ENCODE measurements around the gene TNFRSF13B. TPM values are rescaled to one million over a fixed set of nuclear protein-coding genes. Genes with fewer than 3 reads are reported as not detected.
"Not testable (repeated sequence)": the region's sequence is repeated elsewhere in the genome, so short reads cannot be mapped to it uniquely, and the experiment has no call there.

The TNFRSF13B gene
- total and polyA plus RNA-seq, 2 donors (not counting 1 experiment from before 2014, with no cell fraction given) = not detected

DNA sequence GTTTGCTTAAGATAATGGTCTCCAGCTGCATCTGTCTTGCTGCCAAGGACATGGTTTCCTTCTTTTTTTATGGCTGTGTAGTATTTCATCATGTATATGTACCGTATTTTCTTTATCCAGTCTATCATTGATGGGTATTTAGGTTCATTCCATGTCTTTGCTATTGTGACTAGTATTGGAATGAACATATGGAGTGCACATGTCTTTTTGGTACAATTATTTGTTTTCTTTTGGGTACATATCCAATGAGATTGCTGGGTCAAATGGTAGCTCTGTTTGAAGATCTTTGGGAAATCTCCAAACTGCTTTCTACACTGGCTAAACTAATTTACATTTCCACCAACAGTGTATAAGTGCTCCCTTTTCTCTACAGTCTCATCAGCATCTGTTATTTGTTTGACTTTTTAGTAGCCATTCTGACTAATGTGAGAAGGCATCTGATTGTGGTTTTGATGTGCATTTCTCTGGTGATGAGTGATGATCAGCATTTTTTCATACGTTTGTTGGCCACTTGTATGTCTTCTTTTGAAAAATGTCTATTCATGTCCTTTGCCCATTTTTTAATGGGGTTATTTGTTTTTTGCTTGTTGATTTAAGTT, 66.2 kb downstream of the TNFRSF13B start:
- Histone ChIP-seq H2AFZ (ENCODE audit: low read length) (no peak overlapping the region), H3K27me3 (ENCODE audit: control insufficient read depth, insufficient read depth, low read length) (peaks cover 9% of the 10 kb centered on the region), H4K20me1 (ENCODE audit: control insufficient read depth, extremely low read depth, insufficient read depth, low read length) (no peaks in the 10 kb centered on the region), H3K4me1 (ENCODE audit: control insufficient read depth, extremely low read depth, insufficient read depth, low read length) (no peaks in the 10 kb centered on the region), H3K9me3 (ENCODE audit: control insufficient read depth, insufficient read depth, low read depth, low read length) (no peaks in the 10 kb centered on the region), H3K4me3 (replicated peaks in 1 of 4; ENCODE audit: control extremely low read depth in 1 of 4, insufficient read depth in 1 of 4, low read depth in 3 of 4, low read length in 4 of 4) (no peak overlapping the region), H3K79me2 (ENCODE audit: control insufficient read depth, insufficient read depth, low read length) (no peaks in the 10 kb centered on the region), H3K27ac (ENCODE audit: insufficient read depth, low read length) (no peak overlapping the region), H3K36me3 (ENCODE audit: control insufficient read depth, insufficient read depth, low read length) (no peaks in the 10 kb centered on the region), H3K9ac (ENCODE audit: insufficient read depth, low read length) (no peak overlapping the region), H3K4me2 (ENCODE audit: extremely low read depth, insufficient read depth, low read length) (no peak overlapping the region)
- TF ChIP-seq EZH2 (IDR thresholded peaks at IDR 0.05; ENCODE audit: low read length, missing control alignments) = no peak
- TF ChIP-seq, protein P1, sequence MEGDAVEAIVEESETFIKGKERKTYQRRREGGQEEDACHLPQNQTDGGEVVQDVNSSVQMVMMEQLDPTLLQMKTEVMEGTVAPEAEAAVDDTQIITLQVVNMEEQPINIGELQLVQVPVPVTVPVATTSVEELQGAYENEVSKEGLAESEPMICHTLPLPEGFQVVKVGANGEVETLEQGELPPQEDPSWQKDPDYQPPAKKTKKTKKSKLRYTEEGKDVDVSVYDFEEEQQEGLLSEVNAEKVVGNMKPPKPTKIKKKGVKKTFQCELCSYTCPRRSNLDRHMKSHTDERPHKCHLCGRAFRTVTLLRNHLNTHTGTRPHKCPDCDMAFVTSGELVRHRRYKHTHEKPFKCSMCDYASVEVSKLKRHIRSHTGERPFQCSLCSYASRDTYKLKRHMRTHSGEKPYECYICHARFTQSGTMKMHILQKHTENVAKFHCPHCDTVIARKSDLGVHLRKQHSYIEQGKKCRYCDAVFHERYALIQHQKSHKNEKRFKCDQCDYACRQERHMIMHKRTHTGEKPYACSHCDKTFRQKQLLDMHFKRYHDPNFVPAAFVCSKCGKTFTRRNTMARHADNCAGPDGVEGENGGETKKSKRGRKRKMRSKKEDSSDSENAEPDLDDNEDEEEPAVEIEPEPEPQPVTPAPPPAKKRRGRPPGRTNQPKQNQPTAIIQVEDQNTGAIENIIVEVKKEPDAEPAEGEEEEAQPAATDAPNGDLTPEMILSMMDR (conservative IDR thresholded peaks at IDR 0.05 in 1 of 2, IDR thresholded peaks at IDR 0.05 in 1 of 2; ENCODE audit: low read depth in 1 of 2, low read length in 2 of 2) = no peak
- DNase-seq (ENCODE audit: low read depth in 2 of 2) = peak; percentile 68 to 98

DNA sequence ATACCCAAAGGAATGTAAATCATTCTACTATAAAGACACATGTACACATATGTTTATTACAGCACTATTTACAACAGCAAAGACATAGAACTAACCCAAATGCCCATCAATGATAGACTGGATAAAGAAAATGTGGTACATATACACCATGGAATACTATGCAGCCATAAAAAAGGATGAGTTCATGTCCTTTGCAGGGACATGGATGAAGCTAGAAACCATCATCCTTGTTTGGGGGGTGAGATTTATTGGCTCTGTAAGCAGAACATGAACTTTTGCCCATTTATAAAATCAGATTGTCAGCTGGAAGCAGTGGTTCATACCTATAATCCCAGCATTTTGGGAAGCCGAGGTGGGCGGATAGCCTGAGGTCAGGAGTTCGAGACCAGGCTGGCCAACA, 68.8 kb downstream of the TNFRSF13B start:
- H3K4me2 ChIP-seq (ENCODE audit: extremely low read depth, insufficient read depth, low read length); DNase-seq (ENCODE audit: low read depth in 2 of 2); H3K36me3 ChIP-seq (ENCODE audit: control insufficient read depth, insufficient read depth, low read length); H2AFZ ChIP-seq (ENCODE audit: low read length); H3K79me2 ChIP-seq (ENCODE audit: control insufficient read depth, insufficient read depth, low read length); H3K4me1 ChIP-seq (ENCODE audit: control insufficient read depth, extremely low read depth, insufficient read depth, low read length); H4K20me1 ChIP-seq (ENCODE audit: control insufficient read depth, extremely low read depth, insufficient read depth, low read length); H3K4me3 ChIP-seq (replicated peaks in 1 of 4; ENCODE audit: control extremely low read depth in 1 of 4, insufficient read depth in 1 of 4, low read depth in 3 of 4, low read length in 4 of 4); H3K9ac ChIP-seq (ENCODE audit: insufficient read depth, low read length); H3K27ac ChIP-seq (ENCODE audit: insufficient read depth, low read length); H3K9me3 ChIP-seq (ENCODE audit: control insufficient read depth, insufficient read depth, low read depth, low read length): not testable (repeated sequence)
- peaks cover 11% of the 10 kb centered on the region for H3K27me3 ChIP-seq (ENCODE audit: control insufficient read depth, insufficient read depth, low read length)

DNA sequence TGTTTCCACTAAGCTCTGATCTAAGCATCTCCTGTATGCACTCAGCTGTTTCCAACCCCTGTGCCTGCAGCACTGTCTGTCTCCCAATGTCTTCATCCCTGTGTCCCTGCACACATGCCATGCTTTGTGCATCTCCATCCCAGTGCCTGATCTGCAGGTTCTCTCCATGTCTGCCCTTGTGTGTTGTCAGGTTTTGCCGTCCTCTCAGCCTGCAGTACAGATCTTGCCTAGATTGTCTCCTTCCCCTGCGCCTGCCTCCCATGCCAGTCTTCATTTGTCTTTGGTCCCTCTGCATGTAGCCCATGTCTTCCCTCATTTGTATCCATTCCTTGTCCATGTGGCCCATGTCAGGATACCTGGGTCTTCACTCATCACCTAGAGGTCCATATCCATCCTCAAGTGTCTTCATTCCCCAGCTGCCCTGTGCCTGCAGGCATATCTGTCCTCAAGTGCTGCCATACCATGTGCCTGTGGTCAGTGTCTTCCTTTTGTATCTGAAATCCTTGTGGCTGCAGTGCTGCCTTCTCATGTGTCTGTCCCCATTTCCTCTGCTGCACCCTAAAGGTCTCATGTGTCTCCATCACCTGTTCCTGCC, 71.5 kb downstream of the TNFRSF13B start:
- Histone ChIP-seq H3K4me2 (ENCODE audit: extremely low read depth, insufficient read depth, low read length) (no peak overlapping the region), H3K4me1 (ENCODE audit: control insufficient read depth, extremely low read depth, insufficient read depth, low read length) (no peaks in the 10 kb centered on the region), H4K20me1 (ENCODE audit: control insufficient read depth, extremely low read depth, insufficient read depth, low read length) (no peaks in the 10 kb centered on the region), H2AFZ (ENCODE audit: low read length) (no peak overlapping the region), H3K4me3 (replicated peaks in 1 of 4; ENCODE audit: control extremely low read depth in 1 of 4, insufficient read depth in 1 of 4, low read depth in 3 of 4, low read length in 4 of 4) (no peak overlapping the region), H3K79me2 (ENCODE audit: control insufficient read depth, insufficient read depth, low read length) (no peaks in the 10 kb centered on the region), H3K9me3 (ENCODE audit: control insufficient read depth, insufficient read depth, low read depth, low read length) (no peaks in the 10 kb centered on the region), H3K36me3 (ENCODE audit: control insufficient read depth, insufficient read depth, low read length) (no peaks in the 10 kb centered on the region), H3K27me3 (ENCODE audit: control insufficient read depth, insufficient read depth, low read length) (peaks cover 11% of the 10 kb centered on the region), H3K9ac (ENCODE audit: insufficient read depth, low read length) (no peak overlapping the region), H3K27ac (ENCODE audit: insufficient read depth, low read length) (no peak overlapping the region)
- DNase-seq (ENCODE audit: low read depth in 2 of 2) = no peak
- TF ChIP-seq EZH2 (IDR thresholded peaks at IDR 0.05; ENCODE audit: low read length, missing control alignments) = no peak
- TF ChIP-seq, protein P1 (conservative IDR thresholded peaks at IDR 0.05 in 1 of 2, IDR thresholded peaks at IDR 0.05 in 1 of 2; ENCODE audit: low read depth in 1 of 2, low read length in 2 of 2) = no peak

DNA sequence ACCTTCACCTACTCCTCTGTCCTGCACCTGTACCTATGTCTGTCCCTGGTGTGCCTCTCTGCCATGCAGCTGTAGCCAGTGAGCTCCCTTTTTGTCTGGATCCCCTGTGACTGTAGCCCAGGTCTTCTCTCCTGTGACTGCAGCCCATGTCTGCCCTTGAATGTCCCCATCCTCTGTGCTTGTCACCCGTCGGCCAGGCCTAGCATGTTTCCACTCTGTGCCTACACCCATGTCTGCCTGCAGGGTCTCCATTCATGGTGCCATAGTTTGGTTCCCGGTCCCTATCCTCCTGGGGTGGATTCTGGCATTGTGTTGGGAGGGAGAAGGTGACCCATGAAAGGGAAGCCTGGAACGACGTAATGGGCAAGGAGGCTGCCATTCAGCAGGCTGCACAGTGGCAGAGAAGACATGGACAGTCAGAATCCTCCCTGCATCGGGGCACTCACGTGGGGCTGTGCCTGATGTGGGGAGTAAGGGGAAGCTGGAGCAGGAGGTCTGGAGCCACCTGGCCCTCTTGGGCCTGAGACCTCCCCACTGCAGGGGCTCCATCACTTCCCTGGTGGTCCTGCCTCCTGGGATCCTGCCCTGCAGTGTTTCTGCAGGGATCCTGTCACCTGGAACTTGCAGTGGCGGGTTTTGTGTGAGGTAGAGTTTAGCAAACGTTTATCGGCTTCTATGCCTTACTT, 74.6 kb downstream of the TNFRSF13B start:
- not testable (repeated sequence) for H4K20me1 ChIP-seq (ENCODE audit: control insufficient read depth, extremely low read depth, insufficient read depth, low read length); H2AFZ ChIP-seq (ENCODE audit: low read length); H3K36me3 ChIP-seq (ENCODE audit: control insufficient read depth, insufficient read depth, low read length); H3K27ac ChIP-seq (ENCODE audit: insufficient read depth, low read length); H3K4me1 ChIP-seq (ENCODE audit: control insufficient read depth, extremely low read depth, insufficient read depth, low read length); H3K4me2 ChIP-seq (ENCODE audit: extremely low read depth, insufficient read depth, low read length); H3K9me3 ChIP-seq (ENCODE audit: control insufficient read depth, insufficient read depth, low read depth, low read length); DNase-seq (ENCODE audit: low read depth in 2 of 2); H3K4me3 ChIP-seq (replicated peaks in 1 of 4; ENCODE audit: control extremely low read depth in 1 of 4, insufficient read depth in 1 of 4, low read depth in 3 of 4, low read length in 4 of 4); H3K79me2 ChIP-seq (ENCODE audit: control insufficient read depth, insufficient read depth, low read length); H3K9ac ChIP-seq (ENCODE audit: insufficient read depth, low read length)
- H3K27me3 ChIP-seq (ENCODE audit: control insufficient read depth, insufficient read depth, low read length) = peaks cover 11% of the 10 kb centered on the region

DNA sequence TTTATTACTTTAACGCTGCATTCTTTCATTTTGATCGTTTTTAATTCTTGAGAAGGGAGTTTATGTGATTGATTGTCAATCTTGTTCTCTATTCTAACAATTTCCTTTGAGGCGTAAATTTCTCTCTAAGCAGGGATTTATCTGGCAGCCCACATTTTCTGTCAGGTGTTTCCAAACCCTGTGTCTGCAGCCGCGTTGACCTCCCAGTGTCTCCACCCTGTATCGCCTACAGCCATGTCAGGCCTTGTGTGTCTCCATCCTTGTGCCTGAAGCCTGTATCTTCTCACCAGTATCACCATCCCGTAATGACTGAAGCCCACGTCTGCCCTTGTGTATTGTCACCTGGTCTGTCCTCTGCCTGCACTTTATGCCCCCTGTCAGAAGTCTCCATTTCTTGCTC, 75.7 kb downstream of the TNFRSF13B start:
- H3K27ac ChIP-seq (ENCODE audit: insufficient read depth, low read length); H3K79me2 ChIP-seq (ENCODE audit: control insufficient read depth, insufficient read depth, low read length); H3K4me1 ChIP-seq (ENCODE audit: control insufficient read depth, extremely low read depth, insufficient read depth, low read length); H4K20me1 ChIP-seq (ENCODE audit: control insufficient read depth, extremely low read depth, insufficient read depth, low read length); H3K36me3 ChIP-seq (ENCODE audit: control insufficient read depth, insufficient read depth, low read length); H3K9ac ChIP-seq (ENCODE audit: insufficient read depth, low read length); H3K9me3 ChIP-seq (ENCODE audit: control insufficient read depth, insufficient read depth, low read depth, low read length); DNase-seq (ENCODE audit: low read depth in 2 of 2); H3K4me2 ChIP-seq (ENCODE audit: extremely low read depth, insufficient read depth, low read length); H2AFZ ChIP-seq (ENCODE audit: low read length); H3K4me3 ChIP-seq (replicated peaks in 1 of 4; ENCODE audit: control extremely low read depth in 1 of 4, insufficient read depth in 1 of 4, low read depth in 3 of 4, low read length in 4 of 4): not testable (repeated sequence)
- H3K27me3 ChIP-seq (ENCODE audit: control insufficient read depth, insufficient read depth, low read length) = peaks cover 11% of the 10 kb centered on the region
